Calu3 (cell line): ENCODE results near the gene PADI6. TPM values are rescaled to one million over a fixed set of nuclear protein-coding genes. Genes with fewer than 3 reads are reported as not detected.

ENCODE experiments used
- BruUV-seq: library from RNA; stranded (reverse); fragments of 400-500 nt; replicated peaks from 2 replicates; lab custom pipeline; 2021; lab: Mats Ljungman, UMichigan
- CTCF ChIA-PET: fragments of 300-600 bp; sonication (Branson Sonifier 250); formaldehyde crosslinking; loops from one replicate; lab custom pipeline; 2022; ENCODE audit warnings: antibody characterized with exemption; lab: Charles Lee
- DNase-seq: peaks from one replicate; pipeline ENCODE4 v3.0.0; 2022
- H3K27ac Mint-ChIP-seq: one replicate; pipeline ENCODE4 v1.8.0; 2022; ENCODE audit warnings: mixed read lengths; ENCODE audit not compliant: unreplicated experiment
- H3K27me3 Mint-ChIP-seq: one replicate; pipeline ENCODE4 v1.8.0; 2022; ENCODE audit warnings: mixed read lengths; ENCODE audit not compliant: unreplicated experiment
- H3K36me3 Mint-ChIP-seq: one replicate; pipeline ENCODE4 v1.8.0; 2022; ENCODE audit warnings: mild to moderate bottlenecking, moderate library complexity, mixed read lengths; ENCODE audit not compliant: insufficient read depth, unreplicated experiment
- H3K4me1 Mint-ChIP-seq: one replicate; pipeline ENCODE4 v1.8.0; 2022; ENCODE audit warnings: mild to moderate bottlenecking, low read depth, mixed read lengths; ENCODE audit not compliant: unreplicated experiment
- H3K4me3 Mint-ChIP-seq: one replicate; pipeline ENCODE4 v1.8.0; 2022; ENCODE audit warnings: mild to moderate bottlenecking, low read depth, moderate library complexity, mixed read lengths; ENCODE audit not compliant: unreplicated experiment
- H3K9me3 Mint-ChIP-seq: one replicate; pipeline ENCODE4 v1.8.0; 2022; ENCODE audit warnings: low read depth, mixed read lengths; ENCODE audit not compliant: unreplicated experiment
- CTCF ChIP-seq: fragments of 200-600 bp; IDR thresholded peaks from one replicate; pipeline ENCODE4 v1.8.0; 2022; ENCODE audit warnings: antibody characterized with exemption; ENCODE audit not compliant: unreplicated experiment
- intact Hi-C: fragments of 100-400 bp; cut with micrococcal nuclease; formaldehyde crosslinking; loops from one replicate; pipeline ENCODE4 v1.10.0; 2022; ENCODE audit not compliant: unreplicated experiment
- total RNA-seq: library from RNA; stranded (reverse); gene quantifications from 2 replicates; pipeline ENCODE4 v1.2.3, GENCODE V29; 2022

Gene PADI6
- total RNA-seq, 1 experiment from 2014 or later: not detected

DNA sequence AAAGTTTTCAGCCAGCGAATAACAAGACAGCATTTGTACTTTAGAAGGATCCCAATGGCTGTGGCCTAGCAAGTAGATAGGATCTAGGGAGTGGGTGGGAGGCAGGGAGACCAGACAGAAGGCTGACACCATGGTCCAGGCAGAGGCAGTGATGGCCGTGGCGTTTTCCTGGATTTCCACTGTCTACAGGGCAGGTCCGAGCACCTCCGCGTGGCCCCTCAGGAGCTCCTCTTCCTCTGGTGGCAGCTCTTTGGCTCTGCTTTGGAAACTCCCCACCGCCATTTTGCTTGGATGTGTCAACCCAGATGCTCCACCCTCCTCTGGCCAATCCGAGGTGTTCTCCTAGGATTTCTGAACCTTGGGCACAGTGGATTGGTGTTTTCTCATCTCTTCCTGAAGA is 38.9 kb upstream of the PADI6 start:
- no TSS peak for BruUV-seq
- TF ChIP-seq CTCF: no peak
- CTCF ChIA-PET: no interaction called here
- intact Hi-C loops: loop anchor here (10.0 kb wide), 1 partner anchor 98 kb away; no protein-coding TSS in a partner anchor
- Mint-ChIP-seq H3K27me3 (peaks cover 33% of the 10 kb centered on the region), H3K9me3 (peaks cover 3% of the 10 kb centered on the region), H3K4me1 (peaks cover 10% of the 10 kb centered on the region), H3K27ac (no peak overlapping the region), H3K36me3 (no peaks in the 10 kb centered on the region), H3K4me3 (no peak overlapping the region)
- DNase-seq: no peak

- intact Hi-C loops: loop anchor here (2.0 to 10.0 kb wide), 2 partner anchors 47 to 101 kb away; no protein-coding TSS in a partner anchor
- peaks cover 3% of the 10 kb centered on the region for H3K9me3 Mint-ChIP-seq
- peak; percentile 88 for DNase-seq
- no peak overlapping the region for H3K27ac Mint-ChIP-seq
- CTCF ChIA-PET: interaction anchor here (0.7 to 1.3 kb wide), 3 partner anchors 60 to 210 kb away, joined by 3 to 7 read pairs (median 3); no protein-coding TSS in a partner anchor
- no TSS peak for BruUV-seq
- no peak overlapping the region for H3K4me3 Mint-ChIP-seq
- H3K36me3 Mint-ChIP-seq: no peaks in the 10 kb centered on the region
- H3K27me3 Mint-ChIP-seq: peaks cover 58% of the 10 kb centered on the region
- H3K4me1 Mint-ChIP-seq: peaks cover 19% of the 10 kb centered on the region
- TF ChIP-seq CTCF: peak; percentile 62
These were observed 35.9 kb upstream of the PADI6 start for GRCh38 chr1:17335821-17336710.

GRCh38 chr1:17338706-17339493 is 33.1 kb upstream of the PADI6 start:
- DNase-seq: no peak
- no TSS peak for BruUV-seq
- Mint-ChIP-seq H3K27me3 (peaks cover 38% of the 10 kb centered on the region), H3K9me3 (peaks cover 3% of the 10 kb centered on the region), H3K4me3 (no peak overlapping the region), H3K27ac (no peak overlapping the region), H3K4me1 (peaks cover 19% of the 10 kb centered on the region), H3K36me3 (no peaks in the 10 kb centered on the region)
- TF ChIP-seq CTCF: no peak
- intact Hi-C loops: loop anchor here (10.0 kb wide), 1 partner anchor 104 kb away; no protein-coding TSS in a partner anchor
- CTCF ChIA-PET: no interaction called here

DNA sequence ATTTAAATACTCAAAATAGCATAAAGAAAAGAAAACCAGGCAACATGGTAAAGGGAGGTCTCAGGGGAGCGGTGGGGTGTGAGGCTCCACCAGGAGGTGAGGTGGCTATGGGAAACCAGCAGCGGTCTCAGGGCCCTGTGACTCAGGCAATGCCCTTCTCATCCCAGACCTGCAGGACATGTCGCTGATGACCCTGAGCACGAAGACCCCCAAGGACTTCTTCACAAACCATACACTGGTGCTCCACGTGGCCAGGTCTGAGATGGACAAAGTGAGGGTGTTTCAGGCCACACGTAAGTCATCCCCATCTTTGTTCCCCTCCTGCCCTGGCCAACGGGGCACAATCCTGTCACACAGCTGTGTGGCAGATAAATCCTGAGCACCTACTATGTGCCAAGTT is 32.5 kb upstream of the PADI6 start:
- intact Hi-C loops: loop anchor here (10.0 kb wide), 1 partner anchor 105 kb away; no protein-coding TSS in a partner anchor
- no peak for TF ChIP-seq CTCF

More for the DNA sequence above, 32.5 kb upstream of the PADI6 start:
- no peak for DNase-seq
- H3K9me3 Mint-ChIP-seq: peaks cover 4% of the 10 kb centered on the region
- H3K4me1 Mint-ChIP-seq: peaks cover 19% of the 10 kb centered on the region
- no TSS peak for BruUV-seq
- no peaks in the 10 kb centered on the region for H3K36me3 Mint-ChIP-seq
- no peak overlapping the region for H3K27ac Mint-ChIP-seq
- H3K4me3 Mint-ChIP-seq: no peak overlapping the region
- H3K27me3 Mint-ChIP-seq: peaks cover 36% of the 10 kb centered on the region
- CTCF ChIA-PET: no interaction called here
